Measurements from ENCODE around the gene MYLIP. TPM values are rescaled to one million over a fixed set of nuclear protein-coding genes. Genes with fewer than 3 reads are reported as not detected.

MYLIP gene
- polyA plus RNA-seq, 1 experiment = 6.5 TPM

DNA sequence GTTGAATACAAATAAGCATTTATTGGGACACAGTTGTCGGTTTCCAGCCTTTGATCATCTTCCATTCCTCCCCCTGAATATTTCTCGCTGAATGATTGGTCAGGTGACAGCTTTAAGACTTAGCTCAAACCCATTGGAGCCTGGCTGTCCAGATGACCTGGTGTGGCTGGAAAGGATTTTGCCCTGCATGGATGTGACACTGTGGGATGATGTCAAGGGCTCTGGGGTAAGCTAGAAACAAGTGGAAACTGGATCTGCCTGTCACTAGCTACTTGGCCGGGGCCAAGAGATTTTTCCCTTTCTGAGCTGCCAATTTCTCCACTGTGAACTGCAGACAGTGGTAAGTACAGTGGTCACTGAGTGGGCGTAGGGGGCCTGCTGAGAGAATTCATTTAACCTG is 41.9 kb upstream of the MYLIP start:
- CTCF ChIA-PET = interaction anchor here (0.8 to 1.2 kb wide), 2 partner anchors 7 to 396 kb away, joined by 3 to 4 read pairs; no protein-coding TSS in a partner anchor
- POLR2A ChIA-PET = no interaction called here
- Histone ChIP-seq H3K27me3 (ENCODE audit: control insufficient read depth, insufficient read depth, low read length) (no peaks in the 10 kb centered on the region), H3K4me3 (ENCODE audit: low read depth, low read length) (no peak overlapping the region), H3K36me3 (ENCODE audit: control insufficient read depth, insufficient read depth, low read length) (no peaks in the 10 kb centered on the region)
- TF ChIP-seq, protein P1, sequence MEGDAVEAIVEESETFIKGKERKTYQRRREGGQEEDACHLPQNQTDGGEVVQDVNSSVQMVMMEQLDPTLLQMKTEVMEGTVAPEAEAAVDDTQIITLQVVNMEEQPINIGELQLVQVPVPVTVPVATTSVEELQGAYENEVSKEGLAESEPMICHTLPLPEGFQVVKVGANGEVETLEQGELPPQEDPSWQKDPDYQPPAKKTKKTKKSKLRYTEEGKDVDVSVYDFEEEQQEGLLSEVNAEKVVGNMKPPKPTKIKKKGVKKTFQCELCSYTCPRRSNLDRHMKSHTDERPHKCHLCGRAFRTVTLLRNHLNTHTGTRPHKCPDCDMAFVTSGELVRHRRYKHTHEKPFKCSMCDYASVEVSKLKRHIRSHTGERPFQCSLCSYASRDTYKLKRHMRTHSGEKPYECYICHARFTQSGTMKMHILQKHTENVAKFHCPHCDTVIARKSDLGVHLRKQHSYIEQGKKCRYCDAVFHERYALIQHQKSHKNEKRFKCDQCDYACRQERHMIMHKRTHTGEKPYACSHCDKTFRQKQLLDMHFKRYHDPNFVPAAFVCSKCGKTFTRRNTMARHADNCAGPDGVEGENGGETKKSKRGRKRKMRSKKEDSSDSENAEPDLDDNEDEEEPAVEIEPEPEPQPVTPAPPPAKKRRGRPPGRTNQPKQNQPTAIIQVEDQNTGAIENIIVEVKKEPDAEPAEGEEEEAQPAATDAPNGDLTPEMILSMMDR (IDR thresholded peaks at IDR 0.05; ENCODE audit: insufficient read depth, low read depth, low read length) = no peak
- no peak for DNase-seq (ENCODE audit: low read depth)

DNA sequence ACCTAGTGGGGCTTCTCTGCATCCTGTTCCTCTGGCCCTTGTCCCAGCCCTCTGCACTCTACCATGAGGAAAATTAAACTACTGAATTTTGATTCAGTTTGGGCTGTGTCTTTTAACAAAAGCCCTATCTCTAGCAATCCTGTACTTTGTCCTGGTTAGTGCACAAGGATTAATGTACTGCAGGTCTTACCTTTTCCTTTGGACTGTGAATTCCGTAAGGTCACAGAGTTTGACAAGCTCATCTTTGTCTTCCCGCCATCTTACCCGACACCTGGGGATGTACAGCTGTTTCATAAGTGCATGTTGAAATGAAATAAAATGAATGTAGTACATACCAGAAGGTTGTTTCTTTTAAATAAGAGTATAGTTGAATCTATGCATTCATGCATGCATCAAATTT is 41.5 kb upstream of the MYLIP start:
- no peak overlapping the region for H3K4me3 ChIP-seq (ENCODE audit: low read depth, low read length)
- no peak for DNase-seq (ENCODE audit: low read depth)
- POLR2A ChIA-PET = no interaction called here
- no peaks in the 10 kb centered on the region for H3K36me3 ChIP-seq (ENCODE audit: control insufficient read depth, insufficient read depth, low read length)
- TF ChIP-seq, protein P1 (IDR thresholded peaks at IDR 0.05; ENCODE audit: insufficient read depth, low read depth, low read length) = no peak
- no peaks in the 10 kb centered on the region; the same call in 1 of the 2 replicates for H3K27me3 ChIP-seq (ENCODE audit: control insufficient read depth, insufficient read depth, low read length)
- CTCF ChIA-PET = interaction anchor here (0.8 to 1.2 kb wide), 2 partner anchors 8 to 396 kb away, joined by 3 to 4 read pairs; no protein-coding TSS in a partner anchor

DNA sequence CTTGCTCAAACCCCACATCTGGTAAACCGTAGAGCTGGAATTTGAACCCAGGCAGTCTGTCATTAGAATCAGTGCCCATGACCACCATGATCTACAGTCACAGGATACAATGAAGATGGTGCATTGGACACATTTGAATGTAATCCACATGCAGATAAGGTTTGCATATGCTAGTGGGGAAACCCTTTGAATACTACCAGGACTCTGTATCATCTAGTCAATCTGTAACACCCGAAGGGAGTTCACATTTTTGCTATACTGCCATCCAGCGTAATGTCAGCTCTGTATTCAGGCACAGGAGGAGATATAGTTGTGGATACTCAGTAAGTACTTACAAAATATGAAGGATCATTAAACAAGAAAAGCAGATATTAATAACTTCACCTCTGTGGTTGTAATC is 40.5 kb upstream of the MYLIP start:
- Histone ChIP-seq H3K4me3 (ENCODE audit: low read depth, low read length) (no peak overlapping the region), H3K36me3 (ENCODE audit: control insufficient read depth, insufficient read depth, low read length) (no peaks in the 10 kb centered on the region), H3K27me3 (ENCODE audit: control insufficient read depth, insufficient read depth, low read length) (no peaks in the 10 kb centered on the region; the same call in 1 of the 2 replicates)
- no peak for DNase-seq (ENCODE audit: low read depth)
- CTCF ChIA-PET = interaction anchor here (0.6 to 1.2 kb wide), 2 partner anchors 9 to 198 kb away, joined by 3 to 4 read pairs; no protein-coding TSS in a partner anchor
- TF ChIP-seq, protein P1 (IDR thresholded peaks at IDR 0.05; ENCODE audit: insufficient read depth, low read depth, low read length) = no peak
- POLR2A ChIA-PET = no interaction called here

DNA sequence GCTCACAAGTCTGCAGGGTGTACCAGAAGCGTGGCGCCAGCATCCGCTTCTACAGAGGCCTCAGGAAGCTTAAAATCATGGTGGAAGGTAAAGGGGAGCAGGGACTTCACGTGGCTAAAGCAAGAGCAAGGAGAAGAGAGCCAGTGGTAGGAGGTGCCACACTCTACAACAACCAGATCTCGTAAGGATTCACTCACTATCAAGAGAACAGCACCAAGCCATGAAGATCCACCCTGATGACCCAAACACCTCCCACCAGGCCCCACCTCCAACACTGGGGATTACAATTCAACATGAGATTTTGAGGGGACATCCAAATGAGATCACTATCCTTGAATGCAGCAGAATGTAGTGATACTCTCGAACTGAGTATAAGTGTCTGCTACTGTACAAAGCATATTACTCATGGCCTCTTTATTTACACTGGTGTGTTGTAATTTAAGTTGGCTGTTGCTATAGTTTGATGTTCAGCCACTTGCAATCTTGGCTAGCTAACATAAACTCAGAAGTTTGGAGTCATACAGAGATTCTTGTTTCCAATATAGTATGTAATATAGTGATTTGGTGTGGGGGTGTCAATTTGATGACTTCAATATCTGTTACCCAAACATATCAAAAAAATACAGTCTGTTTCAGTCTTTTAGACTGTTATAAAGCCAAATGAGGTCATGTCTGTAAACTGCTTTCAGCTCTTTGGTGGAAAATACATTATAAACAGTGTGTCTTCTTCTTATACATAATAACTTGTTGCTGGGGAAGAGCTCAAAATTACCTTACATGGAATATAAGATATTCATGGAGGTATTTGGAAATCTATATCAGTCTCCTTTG is 39.4 kb upstream of the MYLIP start:
- POLR2A ChIA-PET = no interaction called here
- H3K36me3 ChIP-seq (ENCODE audit: control insufficient read depth, insufficient read depth, low read length) = no peaks in the 10 kb centered on the region
- H3K27me3 ChIP-seq (ENCODE audit: control insufficient read depth, insufficient read depth, low read length) = no peaks in the 10 kb centered on the region; the same call in 1 of the 2 replicates
- CTCF ChIA-PET = interaction anchor here (0.7 kb wide), 1 partner anchor 9 kb away, joined by 3 read pairs; no protein-coding TSS in a partner anchor
- no peak overlapping the region for H3K4me3 ChIP-seq (ENCODE audit: low read depth, low read length)
- TF ChIP-seq, protein P1 (IDR thresholded peaks at IDR 0.05; ENCODE audit: insufficient read depth, low read depth, low read length) = no peak
- no peak for DNase-seq (ENCODE audit: low read depth)

DNA sequence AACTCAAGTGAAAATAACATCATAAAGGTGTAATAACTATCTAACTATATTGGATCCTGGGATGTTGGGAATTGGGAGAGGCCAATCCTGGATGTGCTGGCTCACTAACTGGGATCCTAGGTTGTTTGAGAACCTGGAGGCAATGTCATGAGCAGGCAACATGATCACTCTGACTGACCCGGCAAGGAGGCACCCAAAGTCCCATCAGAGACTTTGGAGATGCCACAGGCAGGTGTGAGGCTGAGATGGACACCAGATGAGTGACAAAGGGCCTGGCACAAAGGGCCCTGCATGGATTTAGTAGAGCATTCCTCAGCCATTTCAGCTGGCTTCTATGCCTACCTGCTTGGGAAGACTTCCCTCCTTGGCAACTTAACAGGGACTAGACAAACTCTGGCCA is 38.4 kb upstream of the MYLIP start:
- Histone ChIP-seq H3K36me3 (ENCODE audit: control insufficient read depth, insufficient read depth, low read length) (no peaks in the 10 kb centered on the region), H3K4me3 (ENCODE audit: low read depth, low read length) (no peak overlapping the region), H3K27me3 (ENCODE audit: control insufficient read depth, insufficient read depth, low read length) (no peaks in the 10 kb centered on the region; the same call in 1 of the 2 replicates)
- CTCF ChIA-PET = no interaction called here
- TF ChIP-seq, protein P1 (IDR thresholded peaks at IDR 0.05; ENCODE audit: insufficient read depth, low read depth, low read length) = no peak
- DNase-seq (ENCODE audit: low read depth) = no peak
- POLR2A ChIA-PET = no interaction called here

Data from BJ (cell line).